ENCODE data around the gene FBN1. TPM values are rescaled to one million over a fixed set of nuclear protein-coding genes. Genes with fewer than 3 reads are reported as not detected.

Gene FBN1
- total and polyA plus RNA-seq, 2 experiments from 2014 or later: 1.9 to 3.8 TPM

DNA sequence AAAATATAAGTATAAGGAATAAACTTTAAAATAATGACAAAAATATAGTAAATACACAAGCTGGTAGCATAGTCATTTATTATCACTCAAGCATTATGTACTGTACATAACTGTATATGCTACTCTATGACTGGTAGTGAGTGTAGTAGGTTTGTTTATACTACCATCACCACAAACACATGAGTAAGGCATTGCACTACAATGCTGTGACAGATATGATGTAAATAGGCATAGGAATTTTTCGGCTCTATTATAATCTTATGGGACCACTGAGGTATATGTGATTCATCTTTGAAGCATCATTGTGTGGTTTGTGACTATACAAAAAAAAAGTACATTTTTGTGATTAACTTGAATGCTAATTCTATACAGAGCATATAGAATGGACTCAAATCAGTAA, 35.3 kb upstream of the FBN1 start:
- Mint-ChIP-seq H3K9me3 (no peaks in the 10 kb centered on the region), H3K4me3 (no peak overlapping the region), H3K27me3 (ENCODE audit: insufficient read depth, low read depth, poor library complexity) (no peaks in the 10 kb centered on the region), H3K4me1 (no peaks in the 10 kb centered on the region), H3K36me3 (ENCODE audit: low read depth) (no peaks in the 10 kb centered on the region), H3K27ac (no peak overlapping the region)
- H3K9me2 ChIP-seq (ENCODE audit: insufficient read depth): 0 out of 2 replicates have a peak, but pooled peaks cover 5% of the 10 kb centered on the region
- TF ChIP-seq STAT1 (IDR thresholded peaks at IDR 0.05; ENCODE audit: unreplicated experiment): no peak
- TF ChIP-seq NANOG (IDR thresholded peaks at IDR 0.05; ENCODE audit: borderline replicate concordance): no peak
- no peak for TF ChIP-seq EZH2 (IDR thresholded peaks at IDR 0.05; ENCODE audit: low read depth, unreplicated experiment)
- TF ChIP-seq, protein P1, sequence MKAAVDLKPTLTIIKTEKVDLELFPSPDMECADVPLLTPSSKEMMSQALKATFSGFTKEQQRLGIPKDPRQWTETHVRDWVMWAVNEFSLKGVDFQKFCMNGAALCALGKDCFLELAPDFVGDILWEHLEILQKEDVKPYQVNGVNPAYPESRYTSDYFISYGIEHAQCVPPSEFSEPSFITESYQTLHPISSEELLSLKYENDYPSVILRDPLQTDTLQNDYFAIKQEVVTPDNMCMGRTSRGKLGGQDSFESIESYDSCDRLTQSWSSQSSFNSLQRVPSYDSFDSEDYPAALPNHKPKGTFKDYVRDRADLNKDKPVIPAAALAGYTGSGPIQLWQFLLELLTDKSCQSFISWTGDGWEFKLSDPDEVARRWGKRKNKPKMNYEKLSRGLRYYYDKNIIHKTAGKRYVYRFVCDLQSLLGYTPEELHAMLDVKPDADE (IDR thresholded peaks at IDR 0.05): no peak
- no peak for TF ChIP-seq POLR2AphosphoS5 (IDR thresholded peaks at IDR 0.05; ENCODE audit: low read depth)
- no peak for DNase-seq (ENCODE audit: low spot score)
- H3K4me1 ChIP-seq (ENCODE audit: insufficient read depth): no peaks in the 10 kb centered on the region
- no peaks in the 10 kb centered on the region for H3K36me3 ChIP-seq (ENCODE audit: insufficient read depth)
- no peak overlapping the region for H3K4me3 ChIP-seq
- no peaks in the 10 kb centered on the region for H3K79me2 ChIP-seq (replicated peaks; ENCODE audit: insufficient read depth)
- no peak overlapping the region for H3K27ac ChIP-seq (ENCODE audit: low read depth)
- H3K27me3 ChIP-seq (ENCODE audit: insufficient read depth): no peaks in the 10 kb centered on the region
- no peak overlapping the region for H3K4me2 ChIP-seq
- no peak for ATAC-seq
- H2AFZ ChIP-seq: no peak overlapping the region
- H4K20me1 ChIP-seq (replicated peaks; ENCODE audit: insufficient read depth): no peaks in the 10 kb centered on the region
- H3F3A ChIP-seq (replicated peaks; ENCODE audit: low read depth): no peaks in the 10 kb centered on the region

GRCh38 chr15:48679952-48680351, 34.4 kb upstream of the FBN1 start:
- H3K27ac ChIP-seq (ENCODE audit: low read depth): no peak overlapping the region
- Mint-ChIP-seq H3K27me3 (ENCODE audit: insufficient read depth, low read depth, poor library complexity) (no peaks in the 10 kb centered on the region), H3K27ac (no peak overlapping the region), H3K36me3 (ENCODE audit: low read depth) (no peaks in the 10 kb centered on the region), H3K9me3 (no peaks in the 10 kb centered on the region), H3K4me3 (no peak overlapping the region), H3K4me1 (no peaks in the 10 kb centered on the region)
- no peaks in the 10 kb centered on the region for H3K27me3 ChIP-seq (ENCODE audit: insufficient read depth)
- no peak overlapping the region for H3K4me3 ChIP-seq
- no peaks in the 10 kb centered on the region for H3K36me3 ChIP-seq (ENCODE audit: insufficient read depth)
- DNase-seq (ENCODE audit: low spot score): no peak
- no peaks in the 10 kb centered on the region for H3K4me1 ChIP-seq (ENCODE audit: insufficient read depth)
- no peak overlapping the region for H3K4me2 ChIP-seq
- H3K9me2 ChIP-seq (ENCODE audit: insufficient read depth): 0 out of 2 replicates have a peak, but pooled peaks cover 5% of the 10 kb centered on the region
- no peak overlapping the region for H2AFZ ChIP-seq
- no peak for ATAC-seq
- H3K79me2 ChIP-seq (replicated peaks; ENCODE audit: insufficient read depth): no peaks in the 10 kb centered on the region
- no peaks in the 10 kb centered on the region for H3F3A ChIP-seq (replicated peaks; ENCODE audit: low read depth)
- no peaks in the 10 kb centered on the region for H4K20me1 ChIP-seq (replicated peaks; ENCODE audit: insufficient read depth)
- TF ChIP-seq CTCF (conservative IDR thresholded peaks at IDR 0.05; ENCODE audit: low read depth in 2 of 2) (no peak), JUNB (IDR thresholded peaks at IDR 0.05; ENCODE audit: unreplicated experiment) (no peak), EZH2phosphoT487 (IDR thresholded peaks at IDR 0.05; ENCODE audit: unreplicated experiment) (no peak), POLR2AphosphoS5 (IDR thresholded peaks at IDR 0.05; ENCODE audit: low read depth) (no peak), STAT1 (IDR thresholded peaks at IDR 0.05; ENCODE audit: unreplicated experiment) (no peak), ZNF331 (CRISPR knock-in tag; IDR thresholded peaks at IDR 0.05; ENCODE audit: low read depth) (no peak), ZNF114 (CRISPR knock-in tag; IDR thresholded peaks at IDR 0.05) (no peak), NANOG (IDR thresholded peaks at IDR 0.05; ENCODE audit: borderline replicate concordance) (no peak), CREB1 (CRISPR knock-in tag; IDR thresholded peaks at IDR 0.05; ENCODE audit: low read depth) (no peak)
- TF ChIP-seq, protein P2, sequence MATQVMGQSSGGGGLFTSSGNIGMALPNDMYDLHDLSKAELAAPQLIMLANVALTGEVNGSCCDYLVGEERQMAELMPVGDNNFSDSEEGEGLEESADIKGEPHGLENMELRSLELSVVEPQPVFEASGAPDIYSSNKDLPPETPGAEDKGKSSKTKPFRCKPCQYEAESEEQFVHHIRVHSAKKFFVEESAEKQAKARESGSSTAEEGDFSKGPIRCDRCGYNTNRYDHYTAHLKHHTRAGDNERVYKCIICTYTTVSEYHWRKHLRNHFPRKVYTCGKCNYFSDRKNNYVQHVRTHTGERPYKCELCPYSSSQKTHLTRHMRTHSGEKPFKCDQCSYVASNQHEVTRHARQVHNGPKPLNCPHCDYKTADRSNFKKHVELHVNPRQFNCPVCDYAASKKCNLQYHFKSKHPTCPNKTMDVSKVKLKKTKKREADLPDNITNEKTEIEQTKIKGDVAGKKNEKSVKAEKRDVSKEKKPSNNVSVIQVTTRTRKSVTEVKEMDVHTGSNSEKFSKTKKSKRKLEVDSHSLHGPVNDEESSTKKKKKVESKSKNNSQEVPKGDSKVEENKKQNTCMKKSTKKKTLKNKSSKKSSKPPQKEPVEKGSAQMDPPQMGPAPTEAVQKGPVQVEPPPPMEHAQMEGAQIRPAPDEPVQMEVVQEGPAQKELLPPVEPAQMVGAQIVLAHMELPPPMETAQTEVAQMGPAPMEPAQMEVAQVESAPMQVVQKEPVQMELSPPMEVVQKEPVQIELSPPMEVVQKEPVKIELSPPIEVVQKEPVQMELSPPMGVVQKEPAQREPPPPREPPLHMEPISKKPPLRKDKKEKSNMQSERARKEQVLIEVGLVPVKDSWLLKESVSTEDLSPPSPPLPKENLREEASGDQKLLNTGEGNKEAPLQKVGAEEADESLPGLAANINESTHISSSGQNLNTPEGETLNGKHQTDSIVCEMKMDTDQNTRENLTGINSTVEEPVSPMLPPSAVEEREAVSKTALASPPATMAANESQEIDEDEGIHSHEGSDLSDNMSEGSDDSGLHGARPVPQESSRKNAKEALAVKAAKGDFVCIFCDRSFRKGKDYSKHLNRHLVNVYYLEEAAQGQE (IDR thresholded peaks at IDR 0.05; ENCODE audit: unreplicated experiment): no peak
- TF ChIP-seq, protein P1 (IDR thresholded peaks at IDR 0.05): no peak
